Calu3 (cell line): ENCODE data around the gene WHRN. TPM values are rescaled to one million over a fixed set of nuclear protein-coding genes. Genes with fewer than 3 reads are reported as not detected.
A peak's percentile ranks its signal among the peaks of the same experiment; 100 is the strongest.

Source experiments
- BruUV-seq: library from RNA; stranded (reverse); fragments of 400-500 nt; replicated peaks from 2 replicates; lab custom pipeline; 2021; lab: Mats Ljungman, UMichigan
- CTCF ChIA-PET: fragments of 300-600 bp; sonication (Branson Sonifier 250); formaldehyde crosslinking; loops from one replicate; lab custom pipeline; 2022; ENCODE audit warnings: antibody characterized with exemption; lab: Charles Lee
- DNase-seq: peaks from one replicate; pipeline ENCODE4 v3.0.0; 2022
- H3K27ac Mint-ChIP-seq: one replicate; pipeline ENCODE4 v1.8.0; 2022; ENCODE audit warnings: mixed read lengths; ENCODE audit not compliant: unreplicated experiment
- H3K27me3 Mint-ChIP-seq: one replicate; pipeline ENCODE4 v1.8.0; 2022; ENCODE audit warnings: mixed read lengths; ENCODE audit not compliant: unreplicated experiment
- H3K36me3 Mint-ChIP-seq: one replicate; pipeline ENCODE4 v1.8.0; 2022; ENCODE audit warnings: mild to moderate bottlenecking, moderate library complexity, mixed read lengths; ENCODE audit not compliant: insufficient read depth, unreplicated experiment
- H3K4me1 Mint-ChIP-seq: one replicate; pipeline ENCODE4 v1.8.0; 2022; ENCODE audit warnings: mild to moderate bottlenecking, low read depth, mixed read lengths; ENCODE audit not compliant: unreplicated experiment
- H3K4me3 Mint-ChIP-seq: one replicate; pipeline ENCODE4 v1.8.0; 2022; ENCODE audit warnings: mild to moderate bottlenecking, low read depth, moderate library complexity, mixed read lengths; ENCODE audit not compliant: unreplicated experiment
- H3K9me3 Mint-ChIP-seq: one replicate; pipeline ENCODE4 v1.8.0; 2022; ENCODE audit warnings: low read depth, mixed read lengths; ENCODE audit not compliant: unreplicated experiment
- intact Hi-C: fragments of 100-400 bp; cut with micrococcal nuclease; formaldehyde crosslinking; loops from one replicate; pipeline ENCODE4 v1.10.0; 2022; ENCODE audit not compliant: unreplicated experiment
- total RNA-seq: library from RNA; stranded (reverse); gene quantifications from 2 replicates; pipeline ENCODE4 v1.2.3, GENCODE V29; 2022
- TF ChIP-seq, protein P1 (sequence below): fragments of 200-600 bp; IDR thresholded peaks from one replicate; pipeline ENCODE4 v1.8.0; 2022; ENCODE audit warnings: antibody characterized with exemption; ENCODE audit not compliant: unreplicated experiment

The WHRN gene
- total RNA-seq, 1 experiment from 2014 or later = 4.9 TPM

DNA sequence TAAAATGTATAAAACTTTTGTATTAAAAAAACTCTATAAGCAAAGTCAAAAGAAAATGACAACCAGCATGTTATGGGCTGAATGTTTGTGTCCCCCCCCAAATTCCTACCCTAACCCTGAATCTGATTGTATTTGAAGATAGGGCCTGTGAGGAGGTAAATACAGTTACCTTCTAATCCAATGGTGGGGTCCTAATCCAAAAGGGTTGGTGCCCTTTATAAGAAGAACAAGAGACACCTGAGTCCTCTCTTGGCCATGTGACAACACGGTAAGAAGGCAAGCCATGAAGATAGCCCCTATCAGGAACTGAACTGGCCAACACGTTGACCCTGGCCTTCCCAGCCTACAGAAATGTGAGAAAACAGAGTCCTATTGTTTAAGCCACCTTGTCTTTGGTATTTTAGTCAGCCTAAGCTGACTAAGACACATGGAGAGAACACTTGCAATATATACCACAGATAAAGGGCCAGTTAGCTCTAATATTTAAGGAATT lies 67.8 kb downstream of the WHRN start:
- Mint-ChIP-seq H3K27ac (no peak overlapping the region), H3K27me3 (no peaks in the 10 kb centered on the region), H3K36me3 (no peaks in the 10 kb centered on the region), H3K4me1 (no peaks in the 10 kb centered on the region), H3K4me3 (no peak overlapping the region), H3K9me3 (no peaks in the 10 kb centered on the region)
- no peak for DNase-seq
- BruUV-seq = no TSS peak
- intact Hi-C loops = loop anchor here (5.0 to 10.0 kb wide), 2 partner anchors 47 to 70 kb away; partner anchors contain the start of gene WHRN
- TF ChIP-seq, protein P1, sequence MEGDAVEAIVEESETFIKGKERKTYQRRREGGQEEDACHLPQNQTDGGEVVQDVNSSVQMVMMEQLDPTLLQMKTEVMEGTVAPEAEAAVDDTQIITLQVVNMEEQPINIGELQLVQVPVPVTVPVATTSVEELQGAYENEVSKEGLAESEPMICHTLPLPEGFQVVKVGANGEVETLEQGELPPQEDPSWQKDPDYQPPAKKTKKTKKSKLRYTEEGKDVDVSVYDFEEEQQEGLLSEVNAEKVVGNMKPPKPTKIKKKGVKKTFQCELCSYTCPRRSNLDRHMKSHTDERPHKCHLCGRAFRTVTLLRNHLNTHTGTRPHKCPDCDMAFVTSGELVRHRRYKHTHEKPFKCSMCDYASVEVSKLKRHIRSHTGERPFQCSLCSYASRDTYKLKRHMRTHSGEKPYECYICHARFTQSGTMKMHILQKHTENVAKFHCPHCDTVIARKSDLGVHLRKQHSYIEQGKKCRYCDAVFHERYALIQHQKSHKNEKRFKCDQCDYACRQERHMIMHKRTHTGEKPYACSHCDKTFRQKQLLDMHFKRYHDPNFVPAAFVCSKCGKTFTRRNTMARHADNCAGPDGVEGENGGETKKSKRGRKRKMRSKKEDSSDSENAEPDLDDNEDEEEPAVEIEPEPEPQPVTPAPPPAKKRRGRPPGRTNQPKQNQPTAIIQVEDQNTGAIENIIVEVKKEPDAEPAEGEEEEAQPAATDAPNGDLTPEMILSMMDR = no peak
- CTCF ChIA-PET = interaction anchor here (1.1 kb wide), 1 partner anchor 216 kb away, joined by 3 read pairs; no protein-coding TSS in a partner anchor

DNA sequence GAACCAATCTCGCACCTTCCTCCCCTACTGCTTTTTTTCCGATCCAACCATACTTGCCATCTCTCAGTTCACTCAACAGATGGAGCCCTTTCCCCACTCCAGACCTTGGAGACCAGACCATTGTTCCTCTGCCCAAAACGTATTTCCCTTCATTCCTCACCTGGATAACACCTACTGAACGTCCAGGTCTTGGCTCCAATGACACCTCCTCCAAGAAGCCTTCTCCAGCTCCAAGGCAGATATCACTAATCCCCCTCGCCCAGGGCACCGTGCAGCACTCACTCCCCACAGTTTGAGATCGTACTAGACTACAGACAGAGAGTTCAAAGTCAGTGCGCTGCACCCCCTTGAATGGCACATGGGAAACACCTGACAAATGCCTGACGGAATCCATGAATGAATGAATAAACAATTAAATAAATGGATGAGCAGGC lies 70.4 kb downstream of the WHRN start:
- TF ChIP-seq, protein P1 = peak; percentile 33
- Mint-ChIP-seq H3K4me3 (no peak overlapping the region), H3K4me1 (no peaks in the 10 kb centered on the region), H3K9me3 (no peaks in the 10 kb centered on the region), H3K27ac (no peak overlapping the region), H3K27me3 (peaks cover 22% of the 10 kb centered on the region), H3K36me3 (no peaks in the 10 kb centered on the region)
- CTCF ChIA-PET = interaction anchor here (2.1 kb wide), 1 partner anchor 219 kb away, joined by 8 read pairs; no protein-coding TSS in a partner anchor
- intact Hi-C loops = loop anchor here (1.0 to 10.0 kb wide), 3 partner anchors 50 to 218 kb away; partner anchors contain the start of gene WHRN
- BruUV-seq = no TSS peak
- peak; percentile 34 for DNase-seq

DNA sequence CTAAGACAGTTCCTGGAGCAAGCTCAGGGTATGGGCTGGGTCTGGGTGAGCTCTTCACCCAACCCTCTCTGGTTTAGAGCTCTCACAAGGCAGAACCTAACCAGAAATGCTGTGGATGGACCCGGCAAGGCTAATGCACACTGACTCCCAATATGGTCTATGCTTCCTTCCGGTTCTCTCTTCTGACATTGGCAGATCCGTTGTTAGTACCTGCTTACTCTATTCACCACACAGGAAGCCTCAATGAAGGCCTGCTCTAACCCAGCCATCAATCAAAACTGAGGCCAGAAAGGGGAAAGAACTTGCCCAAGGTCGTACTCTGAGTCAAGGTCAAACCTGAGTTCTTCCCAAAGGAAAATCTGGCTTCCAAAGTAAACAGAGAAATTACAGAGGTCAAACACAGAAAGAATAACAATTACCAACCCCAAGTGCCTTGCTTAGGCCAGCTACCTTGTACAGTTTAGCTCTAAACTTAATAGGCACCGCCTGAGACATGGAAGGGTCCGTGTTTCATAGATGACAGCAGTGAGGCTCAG lies 71.5 kb downstream of the WHRN start:
- H3K9me3 Mint-ChIP-seq = no peaks in the 10 kb centered on the region
- CTCF ChIA-PET = interaction anchor here (1.5 to 2.1 kb wide), 2 partner anchors 220 kb away, joined by 6 to 8 read pairs; no protein-coding TSS in a partner anchor
- no peaks in the 10 kb centered on the region for H3K36me3 Mint-ChIP-seq

DNA sequence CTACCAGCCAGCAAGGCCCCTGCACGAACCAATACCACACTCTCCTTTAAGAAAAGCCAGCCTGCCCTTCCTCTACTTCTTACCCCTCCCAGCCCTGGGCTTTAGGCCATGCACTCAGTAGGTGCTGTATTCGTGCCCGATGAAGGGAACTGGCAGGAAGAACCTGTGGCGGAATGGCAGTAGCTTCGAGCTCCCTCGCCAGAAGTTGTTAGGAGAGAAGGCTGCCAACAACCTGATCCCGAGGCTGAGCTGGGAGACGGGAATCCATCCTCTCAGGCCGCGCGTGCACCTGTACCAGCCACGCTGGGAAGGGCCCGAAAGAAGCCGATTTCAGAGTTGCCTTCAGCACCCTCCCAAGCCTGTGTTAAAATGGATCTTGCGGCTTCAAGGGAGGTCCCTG lies 72.2 kb downstream of the WHRN start:
- no peak overlapping the region for H3K27ac Mint-ChIP-seq
- H3K36me3 Mint-ChIP-seq = no peaks in the 10 kb centered on the region
- TF ChIP-seq, protein P1 = no peak
- H3K9me3 Mint-ChIP-seq = no peaks in the 10 kb centered on the region
- no peak for DNase-seq
- BruUV-seq = no TSS peak
- intact Hi-C loops = loop anchor here (10.0 kb wide), 1 partner anchor 52 kb away; no protein-coding TSS in a partner anchor
- CTCF ChIA-PET = interaction anchor here (1.5 kb wide), 1 partner anchor 220 kb away, joined by 6 read pairs; no protein-coding TSS in a partner anchor
- H3K27me3 Mint-ChIP-seq = peaks cover 40% of the 10 kb centered on the region
- H3K4me1 Mint-ChIP-seq = no peaks in the 10 kb centered on the region
- no peak overlapping the region for H3K4me3 Mint-ChIP-seq

More for the DNA sequence above, 71.5 kb downstream of the WHRN start:
- Mint-ChIP-seq H3K4me3 (no peak overlapping the region), H3K27me3 (peaks cover 33% of the 10 kb centered on the region), H3K4me1 (no peaks in the 10 kb centered on the region), H3K27ac (no peak overlapping the region)
- intact Hi-C loops = loop anchor here (10.0 kb wide), 1 partner anchor 51 kb away; no protein-coding TSS in a partner anchor
- no peak for DNase-seq
- TF ChIP-seq, protein P1 = no peak
- no TSS peak for BruUV-seq
